ENCODE measurements around the gene CAMK1D.

GRCh38 chr10:12360461-12360860 lies 11.1 kb downstream of the CAMK1D start:
- TF ChIP-seq CTCF (IDR thresholded peaks at IDR 0.05 in 2 of 3, conservative IDR thresholded peaks at IDR 0.05 in 1 of 3; ENCODE audit: control insufficient read depth in 2 of 3, extremely low read depth in 1 of 3, insufficient read depth in 1 of 3, low read depth in 3 of 3, low read length in 3 of 3), result no peak
- TF ChIP-seq CEBPZ (IDR thresholded peaks at IDR 0.05; ENCODE audit: low read depth, low read length), result no peak
- no peak for TF ChIP-seq POLR2A (IDR thresholded peaks at IDR 0.05; ENCODE audit: low read depth, low read length)
- no peak for TF ChIP-seq CHD2 (IDR thresholded peaks at IDR 0.05; ENCODE audit: borderline replicate concordance, low read depth, low read length)
- no peak for TF ChIP-seq BCL3 (IDR thresholded peaks at IDR 0.05; ENCODE audit: borderline replicate concordance, insufficient read depth, low read depth, low read length, poor library complexity, severe bottlenecking)
- TF ChIP-seq NFYA (IDR thresholded peaks at IDR 0.05; ENCODE audit: borderline replicate concordance, low read depth, low read length), result no peak
- no peak for TF ChIP-seq TCF7 (IDR thresholded peaks at IDR 0.05; ENCODE audit: borderline replicate concordance)
- no peak for TF ChIP-seq ZNF274 (IDR thresholded peaks at IDR 0.05; ENCODE audit: insufficient read depth, insufficient read length)
- TF ChIP-seq NBN (IDR thresholded peaks at IDR 0.05), result no peak
- no peak for TF ChIP-seq SMAD1 (IDR thresholded peaks at IDR 0.05; ENCODE audit: low read depth, partially characterized antibody)
- TF ChIP-seq ZZZ3 (IDR thresholded peaks at IDR 0.05; ENCODE audit: control insufficient read depth, insufficient read length, low read depth), result no peak
- TF ChIP-seq YY1 (IDR thresholded peaks at IDR 0.05; ENCODE audit: low read depth, low read length), result no peak
- TF ChIP-seq EZH2 (IDR thresholded peaks at IDR 0.05; ENCODE audit: borderline replicate concordance, control insufficient read depth, low read depth, low read length), result no peak

Measured in GM12878 (cell line).